Endothelial cell of umbilical vein (primary cell): ENCODE measurements around the gene SSRP1. TPM values are rescaled to one million over a fixed set of nuclear protein-coding genes. Genes with fewer than 3 reads are reported as not detected.

Source experiments
- BruUV-seq: library from RNA; stranded (reverse); fragments of 400-500 nt; replicated peaks from 2 replicates; lab custom pipeline; 2021; lab: Mats Ljungman, UMichigan
- CTCF ChIA-PET: fragments of 300-600, 350-600 bp; sonication (Branson Sonifier 250); formaldehyde crosslinking; loops from one replicate; lab custom pipeline; 2021; ENCODE audit warnings: antibody characterized with exemption, inconsistent platforms; lab: Charles Lee
- POLR2A ChIA-PET: fragments of 300-600, 350-600 bp; sonication (Branson Sonifier 250); formaldehyde crosslinking; loops from one replicate; lab custom pipeline; 2021; ENCODE audit warnings: antibody characterized with exemption, inconsistent platforms; lab: Charles Lee
- DNase-seq: peaks from one replicate; pipeline ENCODE4 v3.0.0-alpha.2; 2011; ENCODE audit warnings: low read depth, low spot score
- FAIRE-seq: peaks from 2 replicates; lab custom pipeline; 2011; peaks lifted over from hg19 to GRCh38; lab: Jason Lieb, UNC
- H2AFZ ChIP-seq: 2 replicates; pipeline ENCODE4 v1.6.0; 2012; ENCODE audit warnings: low read depth, low read length, control low read depth, inconsistent platforms
- H3K27ac ChIP-seq: 2 replicates; pipeline ENCODE4 v1.5.1; 2011; ENCODE audit warnings: low read depth, mild to moderate bottlenecking, control low read depth, low read length, moderate library complexity; ENCODE audit not compliant: insufficient read depth
- H3K27me3 ChIP-seq, 2 experiments: 2 replicates each; pipeline versions ENCODE4 v1.6.0 to v1.6.1; 2011; ENCODE audit warnings: low read length in 2 of 2, mixed read lengths in 1 of 2; ENCODE audit not compliant: control insufficient read depth in 2 of 2, insufficient read depth in 2 of 2
- H3K36me3 ChIP-seq, 2 experiments: 2 replicates in 1 of 2; 3 replicates in 1 of 2; pipeline ENCODE4 v1.5.1; 2011; ENCODE audit warnings: low read length in 2 of 2, mild to moderate bottlenecking in 1 of 2, moderate library complexity in 1 of 2; ENCODE audit not compliant: control insufficient read depth in 2 of 2, insufficient read depth in 2 of 2; ENCODE audit errors: extremely low read depth in 1 of 2
- H3K4me1 ChIP-seq: 3 replicates; pipeline ENCODE4 v1.5.1; 2011; ENCODE audit warnings: mild to moderate bottlenecking, low read length; ENCODE audit not compliant: control insufficient read depth, insufficient read depth; ENCODE audit errors: extremely low read depth
- H3K4me2 ChIP-seq: 2 replicates; pipeline ENCODE4 v1.6.1; 2011; ENCODE audit warnings: low read length, control low read depth, mixed read lengths; ENCODE audit not compliant: insufficient read depth
- H3K4me3 ChIP-seq, 3 experiments: fragments of 200-600 bp in 1 of 3; sonication (generic), shearing (Covaris generic) in 1 of 3; replicated peaks in 1 of 3; 2 replicates each; pipeline ENCODE4 v1.5.1; 2011 to 2016; ENCODE audit warnings: control low read depth in 3 of 3, low read length in 3 of 3, mild to moderate bottlenecking in 2 of 3, inconsistent platforms in 1 of 3, low read depth in 1 of 3, moderate library complexity in 1 of 3; ENCODE audit not compliant: insufficient read depth in 1 of 3
- H3K79me2 ChIP-seq: 2 replicates; pipeline ENCODE4 v1.6.0; 2012; ENCODE audit warnings: low read length, inconsistent platforms; ENCODE audit not compliant: control insufficient read depth, insufficient read depth
- H3K9ac ChIP-seq: replicated peaks from 2 replicates; pipeline ENCODE3; 2011; ENCODE audit warnings: low read length, control low read depth; ENCODE audit not compliant: insufficient read depth; ENCODE audit errors: extremely low read depth
- H3K9me1 ChIP-seq: replicated peaks from 3 replicates; pipeline ENCODE4 v1.6.0; 2011; ENCODE audit warnings: mild to moderate bottlenecking, low read length; ENCODE audit not compliant: control insufficient read depth, insufficient read depth; ENCODE audit errors: extremely low read depth
- H3K9me3 ChIP-seq: replicated peaks from 2 replicates; pipeline ENCODE4 v1.5.1; 2012; ENCODE audit warnings: low read length, inconsistent platforms; ENCODE audit not compliant: control insufficient read depth, insufficient read depth
- H4K20me1 ChIP-seq: replicated peaks from 2 replicates; pipeline ENCODE3; 2011; ENCODE audit warnings: mild to moderate bottlenecking, low read length; ENCODE audit not compliant: control insufficient read depth, insufficient read depth; ENCODE audit errors: extremely low read depth
- EZH2 ChIP-seq: IDR thresholded peaks from 2 replicates; pipeline ENCODE4 v1.6.1; 2012; ENCODE audit warnings: borderline replicate concordance, low read depth, mild to moderate bottlenecking, moderate library complexity, low read length, inconsistent platforms; ENCODE audit not compliant: severe bottlenecking
- FOS ChIP-seq: IDR thresholded peaks from 2 replicates; pipeline ENCODE4 v1.6.1; 2011; ENCODE audit warnings: mild to moderate bottlenecking, low read length, moderate library complexity, borderline replicate concordance; ENCODE audit not compliant: insufficient read depth
- GATA2 ChIP-seq: IDR thresholded peaks from 2 replicates; pipeline ENCODE4 v1.7.0; 2011; ENCODE audit warnings: low read depth, mild to moderate bottlenecking, moderate library complexity, mixed read lengths, low read length; ENCODE audit not compliant: insufficient read length, insufficient read depth
- JUN ChIP-seq: IDR thresholded peaks from 2 replicates; pipeline ENCODE4 v1.6.1; 2011; ENCODE audit warnings: borderline replicate concordance, low read depth; ENCODE audit not compliant: insufficient read length, insufficient read depth
- MAX ChIP-seq: IDR thresholded peaks from 2 replicates; pipeline ENCODE4 v1.6.1; 2011; ENCODE audit not compliant: insufficient read depth, insufficient read length
- MYC ChIP-seq: IDR thresholded peaks from one replicate; pipeline ENCODE4 v1.6.1; 2011; ENCODE audit warnings: mild to moderate bottlenecking, low read depth, low read length
- POLR2A ChIP-seq: IDR thresholded peaks from 2 replicates; pipeline ENCODE4 v1.6.1; 2012; ENCODE audit warnings: low read depth, mild to moderate bottlenecking, control low read depth, low read length
- POLR2AphosphoS5 ChIP-seq: IDR thresholded peaks from 2 replicates; pipeline ENCODE4 v1.6.1; 2012; ENCODE audit warnings: low read depth, mild to moderate bottlenecking, control low read depth, low read length, moderate library complexity; ENCODE audit not compliant: insufficient read depth
- dilution Hi-C: fragments of 300-500 bp; cut with MboI; formaldehyde crosslinking; loops from one replicate; pipeline ENCODE4 v1.15.0; 2019; ENCODE audit warnings: low sequenced_read_pairs; ENCODE audit not compliant: extremely low pct_ligation_motif_present
- intact Hi-C: fragments of 100-400 bp; cut with micrococcal nuclease; formaldehyde crosslinking; loops from one replicate; pipeline ENCODE4 v1.10.0; 2022
- polyA plus RNA-seq, 4 experiments: library from polyadenylated mRNA; depleted of rRNA in 3 of 4; stranded (reverse) in 3 of 4; unstranded in 1 of 4; fragments of >200 nt; gene quantifications; 2 replicates each; pipeline versions ENCODE4 v1.2.1 to v1.2.3, GENCODE V29; 2011 to 2012; ENCODE audit warnings: missing spikeins in 1 of 4
- total RNA-seq: library from RNA; stranded (reverse); gene quantifications from 2 replicates; pipeline ENCODE4 v1.2.3, GENCODE V29; 2021
- TF ChIP-seq, protein P1 (sequence below), 2 donors: IDR thresholded peaks; 1 replicate in 1 of 2; 2 replicates in 1 of 2; pipeline ENCODE4 v1.5.1; 2011; ENCODE audit warnings: low read length in 2 of 2, mild to moderate bottlenecking in 2 of 2, moderate library complexity in 2 of 2, control low read depth in 1 of 2, inconsistent platforms in 1 of 2, low read depth in 1 of 2; ENCODE audit not compliant: insufficient read depth in 1 of 2; ENCODE audit errors: extremely low read depth in 1 of 2

Gene SSRP1
- total and polyA plus RNA-seq, 2 donors (not counting 3 experiments of a cell fraction or from before 2014, with no cell fraction given), result 130 to 146 TPM

DNA sequence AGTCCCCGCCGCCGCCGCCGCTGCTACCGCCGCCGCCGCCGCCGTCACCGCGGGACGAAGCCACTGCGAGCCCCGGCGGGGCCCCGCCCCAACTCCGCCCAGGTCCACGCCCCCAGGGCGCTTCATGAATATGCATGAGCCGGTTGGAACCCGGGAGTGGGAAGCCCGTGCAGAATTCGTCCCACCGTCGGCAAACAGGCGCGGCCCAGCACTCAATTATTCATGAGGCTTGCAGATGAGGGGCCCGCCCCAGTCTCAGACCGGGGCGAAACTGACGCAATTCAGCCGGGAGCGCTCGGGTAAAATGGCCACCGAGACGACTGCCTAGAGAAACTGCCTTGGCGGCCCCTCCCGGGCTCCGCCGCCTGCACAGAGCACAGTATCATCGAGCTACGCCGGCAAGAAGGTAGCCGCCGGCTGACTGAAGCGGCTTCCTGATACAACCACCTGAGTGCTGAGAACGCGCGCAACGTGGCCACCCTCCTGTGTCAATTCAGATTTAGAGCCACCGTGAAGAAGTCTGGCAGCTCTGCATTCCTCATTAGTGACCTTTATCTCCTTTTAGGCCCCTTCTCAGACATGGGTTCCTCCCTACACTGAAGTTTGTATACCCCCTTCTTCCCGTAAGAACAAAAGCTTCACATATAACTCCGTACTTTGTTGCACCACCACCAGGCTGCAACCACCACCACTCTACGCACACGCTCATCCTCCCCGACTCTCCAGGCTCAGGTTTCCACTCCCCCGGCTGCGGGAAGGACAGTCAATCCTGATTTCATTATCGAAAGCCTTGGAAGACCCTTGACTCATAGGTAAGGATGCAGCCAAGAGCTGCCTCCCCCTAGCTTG lies 10.6 kb downstream of the SSRP1 start, which contains the start of gene TNKS1BP1:
TSS of gene TNKS1BP1 (minus strand) at position 67 of the 849 bp plus-strand sequence. CDS start 3,067 bp downstream, outside the sequence.
- POLR2A ChIA-PET, result interaction anchor here (1.0 to 3.4 kb wide), 2 partner anchors 14 to 31 kb away, joined by 3 to 23 read pairs; no protein-coding TSS in a partner anchor
- FAIRE-seq, result peak; percentile 95
- CTCF ChIA-PET, result interaction anchor here (0.9 to 4.0 kb wide), 6 partner anchors 10 to 484 kb away, joined by 3 to 37 read pairs (median 6); no protein-coding TSS in a partner anchor
- no peaks in the 10 kb centered on the region for H3K27me3 ChIP-seq
- no peaks in the 10 kb centered on the region for H3K9me1 ChIP-seq
- no peaks in the 10 kb centered on the region for H4K20me1 ChIP-seq
- intact Hi-C loops (loop anchor here (1.0 to 5.0 kb wide), 6 partner anchors 10 to 322 kb away; partner anchors contain the start of genes SSRP1 and YPEL4), dilution Hi-C loops (no loop called here)
- peaks cover 17% of the 10 kb centered on the region for H3K79me2 ChIP-seq
- DNase-seq, result peak; percentile 96
- peak within 1 kb of the TSS; percentile 86 for H3K9ac ChIP-seq
- H3K4me2 ChIP-seq, result peak within 1 kb of the TSS; percentile 95
- BruUV-seq, result TSS peak; percentile 91
- H2AFZ ChIP-seq, result peak within 1 kb of the TSS; percentile 89
- H3K4me1 ChIP-seq, result peaks cover 37% of the 10 kb centered on the region
- H3K27ac ChIP-seq, result peak within 1 kb of the TSS; percentile 95
- H3K9me3 ChIP-seq, result no peaks in the 10 kb centered on the region
- H3K36me3 ChIP-seq, result peaks cover 16 to 27% of the 10 kb centered on the region in 2 experiments
- TF ChIP-seq MAX (no peak), JUN (no peak), GATA2 (no peak), POLR2AphosphoS5 (peak; percentile 76), POLR2A (peak; percentile 70), FOS (no peak), MYC (no peak), EZH2 (no peak)
- TF ChIP-seq, protein P1, sequence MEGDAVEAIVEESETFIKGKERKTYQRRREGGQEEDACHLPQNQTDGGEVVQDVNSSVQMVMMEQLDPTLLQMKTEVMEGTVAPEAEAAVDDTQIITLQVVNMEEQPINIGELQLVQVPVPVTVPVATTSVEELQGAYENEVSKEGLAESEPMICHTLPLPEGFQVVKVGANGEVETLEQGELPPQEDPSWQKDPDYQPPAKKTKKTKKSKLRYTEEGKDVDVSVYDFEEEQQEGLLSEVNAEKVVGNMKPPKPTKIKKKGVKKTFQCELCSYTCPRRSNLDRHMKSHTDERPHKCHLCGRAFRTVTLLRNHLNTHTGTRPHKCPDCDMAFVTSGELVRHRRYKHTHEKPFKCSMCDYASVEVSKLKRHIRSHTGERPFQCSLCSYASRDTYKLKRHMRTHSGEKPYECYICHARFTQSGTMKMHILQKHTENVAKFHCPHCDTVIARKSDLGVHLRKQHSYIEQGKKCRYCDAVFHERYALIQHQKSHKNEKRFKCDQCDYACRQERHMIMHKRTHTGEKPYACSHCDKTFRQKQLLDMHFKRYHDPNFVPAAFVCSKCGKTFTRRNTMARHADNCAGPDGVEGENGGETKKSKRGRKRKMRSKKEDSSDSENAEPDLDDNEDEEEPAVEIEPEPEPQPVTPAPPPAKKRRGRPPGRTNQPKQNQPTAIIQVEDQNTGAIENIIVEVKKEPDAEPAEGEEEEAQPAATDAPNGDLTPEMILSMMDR (IDR thresholded peaks at IDR 0.05; ENCODE audit: extremely low read depth in 1 of 2, insufficient read depth in 1 of 2, low read depth in 1 of 2, low read length in 2 of 2), result no peak
- peak within 1 kb of the TSS; percentile 58 to 86 (median 63) for H3K4me3 ChIP-seq
